ENCODE data around the gene PACRG. TPM values are rescaled to one million over a fixed set of nuclear protein-coding genes. Genes with fewer than 3 reads are reported as not detected.

PACRG gene
- total RNA-seq, 2 experiments from 2014 or later = not detected

DNA sequence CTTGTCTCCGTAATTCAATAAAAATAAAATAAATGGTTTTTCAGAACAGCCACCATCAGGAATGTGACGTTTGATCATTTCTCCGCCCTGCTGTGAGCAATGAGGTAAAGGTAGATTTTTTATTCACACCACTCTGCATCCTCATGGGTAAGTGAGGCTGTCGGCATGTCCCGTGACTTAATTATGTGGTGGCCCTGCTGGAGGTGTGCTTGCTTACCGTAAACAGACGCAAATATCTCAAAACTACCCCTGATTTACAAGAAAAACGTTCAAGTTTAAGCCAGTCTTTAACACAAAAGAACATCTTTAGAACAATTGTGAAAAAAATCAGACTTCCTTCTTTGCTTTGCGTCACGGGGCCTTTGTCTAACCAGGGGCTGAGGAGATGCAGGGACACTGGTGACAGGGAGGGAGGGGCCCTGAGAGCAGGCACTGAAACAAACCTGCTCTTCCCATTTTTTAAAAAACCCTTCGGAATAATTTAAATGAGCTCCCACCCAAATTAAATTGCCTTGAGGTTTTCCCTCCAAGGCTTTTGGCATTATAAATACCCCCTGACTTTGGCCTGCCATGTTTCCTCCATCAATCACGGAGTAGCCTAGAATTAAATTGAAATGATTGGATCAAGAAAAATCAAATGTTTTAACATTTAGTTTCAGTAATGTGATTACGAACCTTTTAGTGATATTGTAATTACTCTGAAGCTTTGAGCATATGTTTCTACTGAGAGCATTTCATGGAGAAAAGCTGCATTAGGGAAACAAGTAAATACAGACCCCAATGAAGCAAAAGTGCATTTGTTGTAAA lies 13.6 kb upstream of the PACRG start:
- no peaks in the 10 kb centered on the region for H4K20me1 ChIP-seq (ENCODE audit: insufficient read depth, low read length)
- H3K4me2 ChIP-seq (ENCODE audit: low read length) = no peak overlapping the region
- no peaks in the 10 kb centered on the region for H3K9me2 ChIP-seq (ENCODE audit: insufficient read depth, low read length)
- CTCF ChIA-PET (ENCODE audit: unreplicated experiment) = no interaction called here
- H3K79me2 ChIP-seq (ENCODE audit: insufficient read depth, low read depth, low read length) = no peaks in the 10 kb centered on the region
- TF ChIP-seq EZH2phosphoT487 (IDR thresholded peaks at IDR 0.05; ENCODE audit: borderline replicate concordance, low read depth, low read length) = no peak
- TF ChIP-seq, protein P1, sequence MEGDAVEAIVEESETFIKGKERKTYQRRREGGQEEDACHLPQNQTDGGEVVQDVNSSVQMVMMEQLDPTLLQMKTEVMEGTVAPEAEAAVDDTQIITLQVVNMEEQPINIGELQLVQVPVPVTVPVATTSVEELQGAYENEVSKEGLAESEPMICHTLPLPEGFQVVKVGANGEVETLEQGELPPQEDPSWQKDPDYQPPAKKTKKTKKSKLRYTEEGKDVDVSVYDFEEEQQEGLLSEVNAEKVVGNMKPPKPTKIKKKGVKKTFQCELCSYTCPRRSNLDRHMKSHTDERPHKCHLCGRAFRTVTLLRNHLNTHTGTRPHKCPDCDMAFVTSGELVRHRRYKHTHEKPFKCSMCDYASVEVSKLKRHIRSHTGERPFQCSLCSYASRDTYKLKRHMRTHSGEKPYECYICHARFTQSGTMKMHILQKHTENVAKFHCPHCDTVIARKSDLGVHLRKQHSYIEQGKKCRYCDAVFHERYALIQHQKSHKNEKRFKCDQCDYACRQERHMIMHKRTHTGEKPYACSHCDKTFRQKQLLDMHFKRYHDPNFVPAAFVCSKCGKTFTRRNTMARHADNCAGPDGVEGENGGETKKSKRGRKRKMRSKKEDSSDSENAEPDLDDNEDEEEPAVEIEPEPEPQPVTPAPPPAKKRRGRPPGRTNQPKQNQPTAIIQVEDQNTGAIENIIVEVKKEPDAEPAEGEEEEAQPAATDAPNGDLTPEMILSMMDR (conservative IDR thresholded peaks at IDR 0.05; ENCODE audit: low read length) = no peak
- intact Hi-C loops (cut with micrococcal nuclease; ENCODE audit: unreplicated experiment) = no loop called here
- no peaks in the 10 kb centered on the region for H3K9me3 ChIP-seq (ENCODE audit: low read length)
- no peak overlapping the region for H2AFZ ChIP-seq (ENCODE audit: low read length)
- DNase-seq (ENCODE audit: low spot score) = no peak
- BruUV-seq (replicated peaks) = no TSS peak
- no peaks in the 10 kb centered on the region for H3K4me1 ChIP-seq (ENCODE audit: insufficient read depth, low read length, poor library complexity, severe bottlenecking)
- no peaks in the 10 kb centered on the region for H3K36me3 ChIP-seq (ENCODE audit: insufficient read depth, low read length)
- no peak overlapping the region for H3K27ac ChIP-seq (ENCODE audit: low read depth, low read length, poor library complexity, severe bottlenecking)
- H3K4me3 ChIP-seq (ENCODE audit: low read depth, low read length, poor library complexity, severe bottlenecking) = no peak overlapping the region
- POLR2A ChIA-PET = no interaction called here

DNA sequence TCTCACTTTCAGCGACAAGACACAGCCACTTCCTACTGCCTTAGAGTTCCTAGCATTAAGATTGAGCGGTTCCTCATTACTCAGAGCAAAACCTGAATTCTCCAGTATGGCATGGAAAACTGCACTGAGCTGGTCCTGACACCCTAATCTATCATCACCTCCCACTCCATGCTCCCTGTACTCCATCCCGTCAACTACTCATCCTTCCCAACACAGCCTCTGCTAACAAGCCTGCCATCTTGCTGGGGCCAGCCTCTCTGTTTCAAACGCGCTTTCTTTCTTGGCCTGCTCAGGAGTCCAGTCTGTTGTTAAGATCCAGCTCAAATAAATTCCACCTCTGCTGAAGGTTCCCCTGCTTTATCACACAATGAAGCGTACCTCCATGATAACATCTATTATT lies 12.2 kb upstream of the PACRG start:
- BruUV-seq (replicated peaks) = no TSS peak
- no peaks in the 10 kb centered on the region for H3K9me2 ChIP-seq (ENCODE audit: insufficient read depth, low read length)
- no peaks in the 10 kb centered on the region for H3K36me3 ChIP-seq (ENCODE audit: insufficient read depth, low read length)
- intact Hi-C loops (cut with micrococcal nuclease; ENCODE audit: unreplicated experiment) = no loop called here
- H3K4me2 ChIP-seq (ENCODE audit: low read length) = no peak overlapping the region
- no peaks in the 10 kb centered on the region for H4K20me1 ChIP-seq (ENCODE audit: insufficient read depth, low read length)
- H3K9me3 ChIP-seq (ENCODE audit: low read length) = no peaks in the 10 kb centered on the region
- TF ChIP-seq, protein P1 (conservative IDR thresholded peaks at IDR 0.05; ENCODE audit: low read length) = no peak
- TF ChIP-seq EZH2phosphoT487 (IDR thresholded peaks at IDR 0.05; ENCODE audit: borderline replicate concordance, low read depth, low read length) = no peak
- ChIA-PET CTCF (ENCODE audit: unreplicated experiment) (no interaction called here), POLR2A (interaction anchor here (0.5 kb wide), 1 partner anchor 9 kb away, joined by 6 read pairs; no protein-coding TSS in a partner anchor)
- no peak overlapping the region for H3K27ac ChIP-seq (ENCODE audit: low read depth, low read length, poor library complexity, severe bottlenecking)
- no peak for DNase-seq (ENCODE audit: low spot score)
- H3K79me2 ChIP-seq (ENCODE audit: insufficient read depth, low read depth, low read length) = no peaks in the 10 kb centered on the region
- no peak overlapping the region for H2AFZ ChIP-seq (ENCODE audit: low read length)
- H3K4me3 ChIP-seq (ENCODE audit: low read depth, low read length, poor library complexity, severe bottlenecking) = no peak overlapping the region
- H3K4me1 ChIP-seq (ENCODE audit: insufficient read depth, low read length, poor library complexity, severe bottlenecking) = no peaks in the 10 kb centered on the region

DNA sequence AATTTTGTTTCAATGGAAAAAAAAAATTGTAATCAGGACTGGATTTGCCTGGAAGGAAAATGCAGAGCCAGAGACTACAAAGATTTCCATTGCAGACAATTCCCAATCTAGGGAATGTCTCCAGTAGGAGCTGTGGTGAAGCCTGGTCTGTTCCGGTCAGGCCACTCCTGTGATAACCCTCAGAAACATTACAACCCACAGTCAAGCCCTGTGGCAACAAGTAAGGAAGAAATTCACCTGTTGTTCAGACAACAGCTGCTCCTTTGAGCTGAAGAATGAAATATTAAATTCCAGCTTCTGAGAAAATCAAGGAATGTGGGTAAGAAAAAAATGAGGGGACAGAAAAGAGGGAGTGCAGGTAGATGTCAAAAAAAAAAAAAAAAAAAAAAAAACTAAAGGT lies 8.2 kb upstream of the PACRG start:
- Histone ChIP-seq H3K27ac (ENCODE audit: low read depth, low read length, poor library complexity, severe bottlenecking) (no peak overlapping the region), H2AFZ (ENCODE audit: low read length) (no peak overlapping the region), H3K9me2 (ENCODE audit: insufficient read depth, low read length) (no peaks in the 10 kb centered on the region), H3K4me3 (ENCODE audit: low read depth, low read length, poor library complexity, severe bottlenecking) (no peak overlapping the region), H3K4me2 (ENCODE audit: low read length) (no peak overlapping the region), H4K20me1 (ENCODE audit: insufficient read depth, low read length) (no peaks in the 10 kb centered on the region), H3K79me2 (ENCODE audit: insufficient read depth, low read depth, low read length) (no peaks in the 10 kb centered on the region), H3K9me3 (ENCODE audit: low read length) (no peaks in the 10 kb centered on the region), H3K4me1 (ENCODE audit: insufficient read depth, low read length, poor library complexity, severe bottlenecking) (no peaks in the 10 kb centered on the region), H3K36me3 (ENCODE audit: insufficient read depth, low read length) (no peaks in the 10 kb centered on the region)
- ChIA-PET POLR2A (interaction anchor here (0.7 kb wide), 1 partner anchor 18 kb away, joined by 3 read pairs; no protein-coding TSS in a partner anchor), CTCF (ENCODE audit: unreplicated experiment) (no interaction called here)
- TF ChIP-seq EZH2phosphoT487 (IDR thresholded peaks at IDR 0.05; ENCODE audit: borderline replicate concordance, low read depth, low read length) = no peak
- TF ChIP-seq, protein P1 (conservative IDR thresholded peaks at IDR 0.05; ENCODE audit: low read length) = no peak
- no TSS peak for BruUV-seq (replicated peaks)
- DNase-seq (ENCODE audit: low spot score) = no peak
- intact Hi-C loops (cut with micrococcal nuclease; ENCODE audit: unreplicated experiment) = no loop called here

All from OCI-LY7 (cell line).